Non-pigmented ciliary epithelial cell (primary cell): ENCODE data around the gene PDE11A.
"Not testable (repeated sequence)": the region's sequence is repeated elsewhere in the genome, so short reads cannot be mapped to it uniquely, and the experiment has no call there.

Experiments used
- DNase-seq: peaks from one replicate; pipeline ENCODE4 v3.0.0-alpha.2; 2010; ENCODE audit warnings: low read depth

PDE11A gene

GRCh38 chr2:178008636-178009289 lies 63.8 kb downstream of the PDE11A start:
- DNase-seq, result peak; percentile 50

- DNase-seq, result no peak
Measured at GRCh38 chr2:178006710-178007109, 65.9 kb downstream of the PDE11A start.

- DNase-seq, result no peak
Measured at GRCh38 chr2:178005756-178006155, 66.8 kb downstream of the PDE11A start.

DNA sequence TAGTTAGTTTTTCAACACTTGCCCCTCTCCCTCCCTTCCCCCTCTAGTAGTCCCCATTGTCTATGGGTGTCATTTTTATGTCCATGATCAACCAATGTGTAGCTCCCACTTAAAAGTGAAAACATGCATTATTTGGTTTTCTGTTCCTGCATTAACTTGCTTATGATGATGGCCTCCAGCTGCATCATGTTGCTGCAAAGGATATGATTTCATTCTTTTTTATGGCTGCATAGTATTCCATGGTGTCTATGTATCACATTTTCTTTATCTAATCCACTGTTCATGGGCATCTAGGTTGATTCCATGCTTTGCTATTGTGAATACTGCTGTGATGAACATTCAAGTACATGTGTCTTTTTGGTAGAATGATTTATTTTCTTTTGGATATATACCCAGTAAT lies 70.5 kb downstream of the PDE11A start:
- no peak for DNase-seq

DNA sequence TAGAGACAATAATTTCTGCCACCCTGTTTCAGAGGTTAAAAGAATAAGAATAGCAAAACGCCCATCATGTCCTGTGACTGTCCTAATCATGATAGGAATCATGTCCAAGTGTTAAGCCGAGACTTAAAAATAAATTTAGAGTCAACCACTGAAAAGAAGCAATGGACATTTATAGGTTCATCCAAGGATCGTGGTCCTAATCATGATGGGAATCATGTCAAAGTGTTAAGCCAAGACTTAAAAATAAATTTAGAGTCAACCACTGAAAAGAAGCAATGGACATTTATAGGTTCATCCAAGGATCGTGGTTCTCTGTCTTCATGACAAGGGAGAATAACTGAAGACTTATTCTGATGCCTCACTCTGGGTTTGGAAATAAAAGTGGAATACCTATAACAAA lies 73.6 kb downstream of the PDE11A start:
- no peak for DNase-seq

DNA sequence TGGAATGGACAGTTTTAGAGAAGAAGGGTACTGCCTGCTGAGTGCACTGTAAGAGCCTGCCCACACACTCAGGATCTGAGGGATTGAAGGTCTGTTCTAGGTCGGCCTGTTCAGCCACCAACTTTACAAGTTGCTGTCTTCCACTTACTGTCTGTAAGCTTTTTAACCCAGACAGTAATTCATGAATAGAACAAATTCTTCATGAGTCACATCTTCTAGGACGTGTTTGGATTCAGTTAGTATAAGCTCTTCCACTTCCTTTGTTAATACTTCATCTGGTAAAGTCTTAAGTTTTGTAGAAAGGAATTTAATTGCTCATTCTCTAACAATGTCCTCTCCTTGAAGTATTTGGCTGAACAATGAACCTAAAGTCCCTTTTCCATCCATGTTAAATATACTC lies 74.6 kb downstream of the PDE11A start:
- DNase-seq, result peak; percentile 76

DNA sequence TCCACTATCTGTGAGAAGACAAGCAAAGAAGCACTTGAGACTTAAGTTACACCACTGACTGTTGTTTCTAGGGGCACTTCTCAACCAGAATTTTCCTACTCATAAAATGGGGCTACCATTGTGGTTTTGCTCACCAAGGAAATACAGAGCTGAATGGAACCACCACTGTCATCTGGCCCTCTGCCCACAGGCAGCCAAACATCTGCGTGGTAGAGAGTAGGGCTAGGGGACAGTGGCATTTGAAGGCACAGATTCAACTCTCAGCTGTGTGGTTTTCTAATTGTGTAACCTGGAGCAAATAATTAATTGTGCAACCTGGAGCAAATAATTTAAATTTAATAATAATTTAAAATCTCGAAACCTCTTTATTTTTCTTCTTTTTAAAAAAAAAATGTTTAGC lies 79.6 kb downstream of the PDE11A start:
- DNase-seq, result no peak

DNA sequence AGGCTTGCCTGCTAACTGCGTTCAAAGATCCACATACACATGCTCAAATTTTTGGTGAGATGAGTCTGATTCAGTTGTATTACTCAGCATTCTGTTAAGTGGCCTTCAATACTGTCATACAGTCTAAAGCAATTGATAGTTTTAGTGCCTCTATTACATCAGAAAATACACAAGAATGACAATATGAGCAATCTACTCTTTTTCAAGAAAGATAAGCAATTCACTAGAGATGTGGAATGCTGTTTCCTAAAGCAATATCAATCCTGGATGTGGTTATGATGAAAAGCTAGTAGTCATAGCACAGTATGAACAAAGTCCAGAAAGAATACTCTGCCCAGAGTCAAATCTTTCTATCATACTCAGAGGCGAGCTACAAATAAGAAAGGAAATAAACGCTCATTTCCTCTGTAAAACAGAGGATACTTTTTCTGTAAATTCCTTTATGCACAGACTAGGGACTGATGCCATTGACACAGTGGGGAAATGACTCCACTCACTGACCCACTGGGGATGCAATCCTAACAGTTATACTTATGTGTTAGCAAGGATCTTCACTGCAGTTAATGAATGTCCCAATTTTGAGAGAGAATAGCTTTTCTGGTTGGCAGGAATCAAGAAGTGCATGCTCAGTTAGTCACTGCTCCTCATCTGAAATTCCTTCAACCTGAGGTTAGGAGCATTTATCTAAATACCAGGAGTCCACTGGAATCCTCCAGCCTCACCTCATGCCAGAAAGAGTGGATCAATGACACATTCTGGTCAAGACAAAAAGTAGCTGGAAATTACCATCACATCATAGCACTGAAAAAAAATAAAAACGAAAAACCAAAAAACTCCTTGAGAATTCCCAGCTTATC lies 83.3 kb downstream of the PDE11A start:
- DNase-seq, result peak; percentile 51

DNA sequence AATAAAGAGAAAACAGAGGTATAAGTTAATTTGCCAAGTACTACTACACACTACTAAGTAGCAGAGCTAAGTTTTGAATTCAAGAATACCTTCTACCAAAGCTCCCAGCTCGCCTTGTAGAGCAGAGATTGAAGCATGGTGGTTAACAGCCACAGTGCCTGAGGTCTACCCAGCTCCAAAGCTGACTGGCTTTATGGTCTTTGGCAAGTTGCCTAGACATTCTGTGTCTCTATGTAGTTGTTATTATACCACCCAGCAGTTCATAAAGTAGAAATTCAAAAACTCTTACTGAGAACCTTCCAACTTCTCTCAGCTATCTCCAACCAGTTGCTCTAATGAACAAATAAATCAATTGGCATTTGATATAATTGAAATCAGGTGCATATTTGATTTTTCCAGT lies 87.8 kb downstream of the PDE11A start:
- DNase-seq, result no peak

GRCh38 chr2:177983183-177983788 lies 89.3 kb downstream of the PDE11A start:
- no peak for DNase-seq

- no peak for DNase-seq
Measured at GRCh38 chr2:177972782-177973181, 99.8 kb downstream of the PDE11A start.

- DNase-seq, result no peak
Measured at GRCh38 chr2:177972123-177972522, 100.5 kb downstream of the PDE11A start.

- DNase-seq, result no peak
Measured at GRCh38 chr2:177970670-177971454, 101.7 kb downstream of the PDE11A start.

GRCh38 chr2:177964892-177965291 lies 107.7 kb downstream of the PDE11A start:
- DNase-seq, result no peak

DNA sequence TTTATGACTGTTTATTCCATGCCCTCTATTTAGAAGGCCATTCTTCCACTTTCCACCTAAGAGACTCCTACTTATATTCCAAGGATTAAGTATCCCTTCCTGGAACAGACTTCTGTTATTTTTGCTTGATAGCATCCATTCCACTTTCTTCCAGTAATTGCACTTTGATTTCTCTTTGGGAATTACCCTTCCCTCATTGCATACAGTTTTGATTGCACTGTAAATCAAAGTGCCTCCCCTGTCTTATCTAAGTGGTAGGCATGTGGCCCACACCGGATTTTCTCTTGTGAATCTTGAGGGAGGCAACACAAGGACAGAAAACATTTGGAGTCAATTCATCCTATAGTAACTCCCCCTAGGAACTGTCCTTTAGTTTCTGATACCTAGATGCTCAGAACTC lies 120.4 kb downstream of the PDE11A start:
- no peak for DNase-seq

GRCh38 chr2:177947598-177947997 lies 125.0 kb downstream of the PDE11A start:
- DNase-seq, result not testable (repeated sequence)

- not testable (repeated sequence) for DNase-seq
Measured at GRCh38 chr2:177944530-177944929, 128.0 kb downstream of the PDE11A start.

DNA sequence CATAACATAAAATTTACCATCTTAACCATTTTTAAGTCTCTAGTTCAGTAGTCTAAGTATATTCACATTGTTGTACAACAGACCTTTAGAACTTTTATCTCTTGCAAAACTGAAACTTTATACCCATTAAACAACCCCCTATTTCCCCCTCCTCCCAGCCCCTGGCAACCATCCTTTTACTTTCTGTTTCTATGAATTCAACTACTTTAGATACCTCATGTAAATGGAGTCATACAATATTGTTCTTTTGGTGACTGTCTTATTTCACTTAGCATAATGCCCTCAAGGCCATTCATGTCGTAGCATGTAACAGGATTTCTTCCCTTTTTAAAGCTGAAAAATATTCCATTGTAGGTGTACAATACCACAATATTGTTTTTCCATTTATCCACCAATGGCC lies 129.8 kb downstream of the PDE11A start:
- DNase-seq, result no peak

GRCh38 chr2:177939211-177939610 lies 133.4 kb downstream of the PDE11A start:
- no peak for DNase-seq

- no peak for DNase-seq
Measured at GRCh38 chr2:177930916-177931315, 141.7 kb downstream of the PDE11A start.

DNA sequence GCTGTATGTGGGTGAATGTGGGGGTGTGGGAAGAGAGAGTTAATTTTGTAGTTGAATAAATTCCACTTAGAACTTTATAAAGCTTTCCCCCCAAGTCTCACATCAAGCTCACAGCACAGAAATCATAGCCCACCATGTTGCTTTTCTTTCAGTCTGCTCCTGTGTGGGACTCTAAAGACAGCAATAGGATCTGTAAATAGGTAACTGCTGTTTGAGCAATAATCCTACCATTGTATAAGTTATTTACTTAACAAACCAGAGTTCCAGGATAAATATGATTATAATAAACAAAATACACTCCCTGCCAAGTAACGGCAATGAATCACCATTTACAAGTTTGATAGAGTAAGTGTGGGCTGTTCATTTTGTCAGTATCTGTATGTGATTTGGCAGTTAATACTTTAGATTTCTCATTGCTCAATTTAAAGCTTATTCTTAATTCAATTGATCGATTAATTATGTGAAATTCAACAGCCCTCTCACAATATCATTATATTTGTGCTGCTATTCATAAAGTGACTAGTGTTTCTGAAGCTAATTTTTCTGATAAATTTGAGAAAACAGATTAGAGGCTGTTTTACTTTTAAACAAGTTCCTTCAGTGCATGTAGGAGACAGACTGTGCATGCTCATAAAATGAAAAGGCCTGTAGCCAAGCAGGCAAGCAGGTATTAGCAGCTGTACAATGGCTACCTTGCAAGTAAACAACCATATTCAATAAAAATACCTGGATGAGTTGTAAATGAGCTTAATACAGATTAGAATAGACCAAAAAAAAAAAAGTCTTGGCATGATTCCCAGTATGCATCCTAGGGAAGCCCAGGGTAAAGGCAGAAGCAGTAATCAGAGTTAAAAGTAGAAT lies 142.7 kb downstream of the PDE11A start:
- no peak for DNase-seq
